ENCODE data around the gene PTBP1. TPM values are rescaled to one million over a fixed set of nuclear protein-coding genes. Genes with fewer than 3 reads are reported as not detected.

The PTBP1 gene
- total RNA-seq, 4 donors from 2014 or later: 106 to 195 (median 137) TPM

DNA sequence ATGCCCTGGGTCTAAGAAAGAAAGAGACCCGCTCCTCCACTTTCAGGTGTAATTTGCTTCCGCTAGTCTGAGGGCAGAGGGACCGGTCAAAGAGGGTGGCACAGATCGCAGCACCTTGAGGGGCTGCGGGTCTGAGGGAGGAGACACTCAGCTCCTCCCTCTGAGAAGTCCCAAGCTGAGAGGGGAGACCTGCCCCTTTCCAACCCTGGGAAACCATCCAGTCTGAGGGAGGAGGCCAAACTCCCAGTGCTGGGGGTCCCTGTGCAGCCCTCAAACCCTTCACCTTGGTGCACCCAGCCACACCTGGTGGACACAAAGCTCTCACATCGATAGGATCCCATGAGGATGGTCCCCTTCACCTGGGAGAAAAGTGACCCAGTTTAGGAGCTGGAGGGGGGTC, 33.4 kb upstream of the PTBP1 start:
- DNase-seq (ENCODE audit: low spot score) (no peak), ATAC-seq (ENCODE audit: low FRiP score) (no peak)
- TF ChIP-seq, protein P1, sequence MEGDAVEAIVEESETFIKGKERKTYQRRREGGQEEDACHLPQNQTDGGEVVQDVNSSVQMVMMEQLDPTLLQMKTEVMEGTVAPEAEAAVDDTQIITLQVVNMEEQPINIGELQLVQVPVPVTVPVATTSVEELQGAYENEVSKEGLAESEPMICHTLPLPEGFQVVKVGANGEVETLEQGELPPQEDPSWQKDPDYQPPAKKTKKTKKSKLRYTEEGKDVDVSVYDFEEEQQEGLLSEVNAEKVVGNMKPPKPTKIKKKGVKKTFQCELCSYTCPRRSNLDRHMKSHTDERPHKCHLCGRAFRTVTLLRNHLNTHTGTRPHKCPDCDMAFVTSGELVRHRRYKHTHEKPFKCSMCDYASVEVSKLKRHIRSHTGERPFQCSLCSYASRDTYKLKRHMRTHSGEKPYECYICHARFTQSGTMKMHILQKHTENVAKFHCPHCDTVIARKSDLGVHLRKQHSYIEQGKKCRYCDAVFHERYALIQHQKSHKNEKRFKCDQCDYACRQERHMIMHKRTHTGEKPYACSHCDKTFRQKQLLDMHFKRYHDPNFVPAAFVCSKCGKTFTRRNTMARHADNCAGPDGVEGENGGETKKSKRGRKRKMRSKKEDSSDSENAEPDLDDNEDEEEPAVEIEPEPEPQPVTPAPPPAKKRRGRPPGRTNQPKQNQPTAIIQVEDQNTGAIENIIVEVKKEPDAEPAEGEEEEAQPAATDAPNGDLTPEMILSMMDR (IDR thresholded peaks at IDR 0.05): no peak

DNA sequence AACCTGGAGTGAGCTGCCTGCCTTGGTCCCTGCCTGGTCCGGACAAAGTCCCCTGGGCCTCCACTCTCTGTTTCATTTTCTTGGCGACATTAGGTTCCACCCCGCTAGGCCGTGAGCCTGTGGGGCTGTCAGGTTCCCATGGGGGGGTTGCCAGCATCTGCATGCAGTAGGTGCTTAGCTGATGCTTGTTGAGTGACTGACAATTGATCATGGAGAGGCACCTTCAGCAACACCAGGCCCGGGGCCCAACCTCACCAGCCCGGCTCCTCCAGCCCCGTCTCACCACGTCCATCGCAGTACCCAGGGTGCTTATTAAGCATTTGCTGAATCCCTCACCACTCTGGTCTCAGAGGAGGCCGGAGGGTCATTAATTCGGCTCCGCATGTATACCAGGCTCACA, 33.0 kb upstream of the PTBP1 start:
- ATAC-seq (ENCODE audit: low FRiP score) (no peak), DNase-seq (ENCODE audit: low spot score) (no peak)
- TF ChIP-seq, protein P1 (IDR thresholded peaks at IDR 0.05): no peak

DNA sequence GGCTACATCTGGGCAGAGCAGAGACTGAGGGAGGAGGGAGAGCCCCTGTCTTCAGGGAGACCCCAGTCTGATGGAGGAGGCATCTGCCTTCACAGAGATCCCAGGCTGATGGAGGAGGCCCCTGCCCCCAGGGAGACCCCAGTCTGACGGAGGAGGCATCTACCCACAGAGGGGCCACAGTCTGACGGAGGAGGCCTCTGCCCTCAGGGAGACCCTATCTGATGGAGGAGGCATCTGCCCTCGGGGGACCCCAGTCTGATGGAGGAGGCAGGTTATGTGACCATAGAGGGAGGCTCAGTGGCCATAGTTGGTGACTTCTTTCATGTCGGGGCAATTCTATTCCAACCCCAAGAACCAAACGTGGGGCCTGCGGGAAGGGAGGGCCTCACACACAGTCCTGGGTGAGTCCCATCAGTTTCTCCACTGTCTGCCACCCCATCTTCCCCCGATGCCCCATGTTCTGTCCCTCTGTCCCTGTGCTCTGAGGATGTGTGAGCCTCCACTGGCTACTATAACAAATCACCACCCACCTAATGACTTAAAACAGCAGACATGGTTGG, 32.0 kb upstream of the PTBP1 start:
- ATAC-seq (ENCODE audit: low FRiP score): no peak
- TF ChIP-seq, protein P1 (IDR thresholded peaks at IDR 0.05): no peak
- DNase-seq (ENCODE audit: low spot score): no peak

DNA sequence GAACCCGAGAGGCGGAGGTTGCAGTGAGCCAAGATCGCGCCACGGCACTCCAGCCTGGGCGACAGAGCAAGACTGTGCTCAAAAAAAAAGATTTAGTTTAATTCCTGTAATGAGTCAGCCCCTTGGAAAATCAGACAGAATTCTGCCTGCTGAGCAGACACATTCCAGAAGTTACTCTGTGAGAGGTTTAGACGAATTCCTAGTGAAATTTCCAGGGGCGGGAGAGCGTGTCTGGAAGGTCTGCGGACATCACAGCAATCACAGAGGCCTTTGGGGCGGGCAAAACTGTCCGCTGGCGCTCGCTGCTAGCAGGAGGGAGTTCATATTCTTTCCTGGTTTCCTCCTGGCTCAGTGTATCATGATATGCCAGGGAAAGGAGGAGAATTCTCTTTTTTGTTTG, 28.8 kb upstream of the PTBP1 start:
- TF ChIP-seq, protein P1 (IDR thresholded peaks at IDR 0.05): no peak
- peak; percentile 71 for ATAC-seq (ENCODE audit: low FRiP score)
- no peak for DNase-seq (ENCODE audit: low spot score)

DNA sequence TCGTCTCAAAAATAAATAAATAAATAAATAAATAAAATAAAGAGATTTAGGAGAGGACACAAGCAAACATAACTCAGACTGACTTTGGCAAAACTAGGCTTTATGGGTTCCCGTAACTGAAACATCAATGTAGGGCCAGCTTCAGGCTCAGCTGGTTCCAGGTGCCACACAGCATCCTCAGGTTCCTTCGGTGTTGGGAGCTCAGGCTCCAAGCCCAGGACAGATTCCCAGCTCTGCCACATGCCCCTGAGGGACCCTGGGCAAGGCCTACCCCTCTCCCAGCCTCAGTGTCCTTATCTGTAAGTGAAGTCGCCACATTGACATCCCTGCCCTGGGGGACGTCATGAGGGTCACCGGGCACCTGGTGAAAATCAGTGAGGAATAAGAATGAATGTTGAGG, 27.6 kb upstream of the PTBP1 start:
- TF ChIP-seq, protein P1 (IDR thresholded peaks at IDR 0.05): no peak
- ATAC-seq (ENCODE audit: low FRiP score) (no peak), DNase-seq (ENCODE audit: low spot score) (no peak)

DNA sequence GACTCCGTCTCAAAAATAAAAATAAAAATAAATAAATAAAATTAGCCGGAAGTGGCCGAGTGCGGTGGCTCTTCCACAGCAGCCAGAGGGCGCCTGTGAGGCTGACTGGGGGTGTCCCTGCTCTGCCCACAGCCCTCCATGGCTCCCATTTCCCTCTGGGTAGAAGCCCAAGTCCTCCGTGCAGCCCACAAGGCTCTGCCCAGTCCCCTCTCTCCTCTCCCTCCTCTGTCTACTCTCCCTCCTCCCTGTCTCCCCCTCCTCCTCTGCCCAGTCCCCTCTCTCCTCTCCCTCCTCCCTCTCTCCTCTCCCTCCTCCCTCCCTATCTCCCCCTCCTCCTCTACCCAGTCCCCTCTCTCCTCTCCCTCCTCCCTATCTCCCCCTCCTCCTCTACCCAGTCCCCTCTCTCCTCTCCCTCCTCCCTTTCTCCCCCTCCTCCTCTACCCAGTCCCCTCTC, 25.9 kb upstream of the PTBP1 start:
- ATAC-seq (ENCODE audit: low FRiP score): no peak
- TF ChIP-seq, protein P1 (IDR thresholded peaks at IDR 0.05): no peak
- no peak for DNase-seq (ENCODE audit: low spot score)

DNA sequence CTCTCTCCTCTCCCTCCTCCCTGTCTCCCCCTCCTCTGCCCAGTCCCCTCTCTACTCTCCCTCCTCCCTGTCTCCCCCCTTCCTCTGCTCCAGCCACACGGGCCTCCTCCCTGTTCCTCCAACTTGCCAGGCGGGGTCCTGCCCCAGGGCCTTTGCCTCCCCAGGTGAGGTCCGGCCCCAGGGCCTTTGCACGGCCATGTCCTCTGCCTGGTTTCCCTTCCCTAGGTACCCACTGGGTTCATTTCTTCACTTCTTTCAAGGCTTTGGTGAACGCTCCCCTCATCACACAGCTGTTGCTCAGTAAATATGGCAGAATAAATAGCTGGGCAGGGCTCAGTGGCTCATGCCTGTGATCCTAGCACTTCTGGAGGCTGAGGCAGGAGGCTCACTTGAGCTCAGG, 25.2 kb upstream of the PTBP1 start:
- TF ChIP-seq, protein P1 (IDR thresholded peaks at IDR 0.05): no peak
- no peak for ATAC-seq (ENCODE audit: low FRiP score)
- no peak for DNase-seq (ENCODE audit: low spot score)
